SK-MEL-5 (cell line): ENCODE measurements around the gene ATP11C. TPM values are rescaled to one million over a fixed set of nuclear protein-coding genes. Genes with fewer than 3 reads are reported as not detected.
"Not testable (repeated sequence)": the region's sequence is repeated elsewhere in the genome, so short reads cannot be mapped to it uniquely, and the experiment has no call there.

Source experiments
- DNase-seq: peaks from one replicate; pipeline ENCODE4 v3.0.0-alpha.2; 2016; ENCODE audit warnings: low read depth, low spot score
- in situ Hi-C: cut with HindIII; loops from 2 replicates; pipeline ENCODE4 v1.10.0; 2016; ENCODE audit warnings: low sequenced_read_pairs, high pct_unique_total_duplicates, low pct_unique_long_range_greater_than_20kb
- small RNA-seq, 2 experiments: library from RNA; depleted of rRNA; stranded (forward); fragments of <200 nt; gene quantifications; one replicate each; pipeline ENCODE3, GENCODE V24; 2014
- total RNA-seq: library from RNA; depleted of rRNA; stranded (reverse); fragments of >200 nt; shearing (Covaris generic); gene quantifications from 2 replicates; pipeline ENCODE4 v1.2.3, GENCODE V29; 2014; rRNA removed

ATP11C gene
- total RNA-seq, 1 experiment from 2014 or later = 34.1 TPM

GRCh38 chrX:139708067-139708466 is 224.8 kb downstream of the ATP11C start, which contains the start of gene MCF2:
TSS of gene MCF2 (minus strand) at chrX:139708167. CDS start at chrX:139651744, 56,423 bp downstream.
- DNase-seq = no peak
- in situ Hi-C loops = no loop called here

GRCh38 chrX:139702658-139703057 is 230.2 kb downstream of the ATP11C start:
- in situ Hi-C loops = no loop called here
- no peak for DNase-seq

GRCh38 chrX:139692908-139693307 is 239.9 kb downstream of the ATP11C start:
- no peak for DNase-seq
- in situ Hi-C loops = no loop called here

- DNase-seq = no peak
- in situ Hi-C loops = no loop called here
Observed at GRCh38 chrX:139692506-139692849, 240.4 kb downstream of the ATP11C start.

- in situ Hi-C loops = no loop called here
- no peak for DNase-seq
Observed at GRCh38 chrX:139691843-139692505, 240.9 kb downstream of the ATP11C start.

- in situ Hi-C loops = no loop called here
- no peak for DNase-seq
Observed at GRCh38 chrX:139691493-139691842, 241.4 kb downstream of the ATP11C start.

- in situ Hi-C loops, DNase-seq: not testable (repeated sequence)
Observed at GRCh38 chrX:139685175-139685574, 247.7 kb downstream of the ATP11C start.

GRCh38 chrX:139680356-139680755 is 252.5 kb downstream of the ATP11C start:
- in situ Hi-C loops = no loop called here
- DNase-seq = no peak

Small RNA genes within 50 kb of the gene (small RNA-seq; reads per million reads assigned to genes)
- 0.06 to 1.7 reads per million in 2 experiments for gene MIR505
- 0 to 0.10 reads per million in 2 experiments for gene RF00425
- gene RF01210 = 0 to 0.08 reads per million in 2 experiments
- 0 reads per million in 2 experiments for gene RNU6ATAC23P

Other genes starting within 250 kb of the ATP11C start
- gene MCF2, start 224.9 kb downstream of the ATP11C start, total RNA-seq = 1.7 TPM in 2 replicates
- gene CXorf66, start 32.5 kb upstream of the ATP11C start, total RNA-seq = not detected in 2 replicates